Measurements from ENCODE around the gene SHD. TPM values are rescaled to one million over a fixed set of nuclear protein-coding genes. Genes with fewer than 3 reads are reported as not detected.

SHD gene
- total RNA-seq, 1 experiment from 2014 or later: 0.46 TPM

GRCh38 chr19:4288091-4288777 is 9.2 kb downstream of the SHD start:
- H3K4me1 ChIP-seq (ENCODE audit: control insufficient read depth, insufficient read depth, low read length): peaks cover 4% of the 10 kb centered on the region; the same call in 1 of the 2 replicates
- intact Hi-C loops (cut with micrococcal nuclease; ENCODE audit: unreplicated experiment): no loop called here
- TF ChIP-seq SIN3A (IDR thresholded peaks at IDR 0.05; ENCODE audit: borderline replicate concordance, insufficient read depth, low read depth, low read length) (no peak), TCF7L2 (IDR thresholded peaks at IDR 0.05; ENCODE audit: low read depth, low read length) (no peak), POLR2AphosphoS5 (IDR thresholded peaks at IDR 0.05; ENCODE audit: low read depth, low read length) (no peak), REST (IDR thresholded peaks at IDR 0.05; ENCODE audit: insufficient read depth in 1 of 2, low read depth in 2 of 2, low read length in 1 of 2) (no peak)
- TF ChIP-seq, protein P1, sequence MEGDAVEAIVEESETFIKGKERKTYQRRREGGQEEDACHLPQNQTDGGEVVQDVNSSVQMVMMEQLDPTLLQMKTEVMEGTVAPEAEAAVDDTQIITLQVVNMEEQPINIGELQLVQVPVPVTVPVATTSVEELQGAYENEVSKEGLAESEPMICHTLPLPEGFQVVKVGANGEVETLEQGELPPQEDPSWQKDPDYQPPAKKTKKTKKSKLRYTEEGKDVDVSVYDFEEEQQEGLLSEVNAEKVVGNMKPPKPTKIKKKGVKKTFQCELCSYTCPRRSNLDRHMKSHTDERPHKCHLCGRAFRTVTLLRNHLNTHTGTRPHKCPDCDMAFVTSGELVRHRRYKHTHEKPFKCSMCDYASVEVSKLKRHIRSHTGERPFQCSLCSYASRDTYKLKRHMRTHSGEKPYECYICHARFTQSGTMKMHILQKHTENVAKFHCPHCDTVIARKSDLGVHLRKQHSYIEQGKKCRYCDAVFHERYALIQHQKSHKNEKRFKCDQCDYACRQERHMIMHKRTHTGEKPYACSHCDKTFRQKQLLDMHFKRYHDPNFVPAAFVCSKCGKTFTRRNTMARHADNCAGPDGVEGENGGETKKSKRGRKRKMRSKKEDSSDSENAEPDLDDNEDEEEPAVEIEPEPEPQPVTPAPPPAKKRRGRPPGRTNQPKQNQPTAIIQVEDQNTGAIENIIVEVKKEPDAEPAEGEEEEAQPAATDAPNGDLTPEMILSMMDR (IDR thresholded peaks at IDR 0.05): no peak
- no peaks in the 10 kb centered on the region for H3K9me3 ChIP-seq (ENCODE audit: control insufficient read depth, insufficient read depth, low read depth, low read length)
- DNase-seq (ENCODE audit: low read depth, low spot score) (no peak), ATAC-seq (no peak)
- POLR2A ChIA-PET: no interaction called here
- H3K36me3 ChIP-seq (ENCODE audit: control insufficient read depth, insufficient read depth, low read length): no peaks in the 10 kb centered on the region
- H3K27me3 ChIP-seq (ENCODE audit: control insufficient read depth, insufficient read depth, low read length): no peaks in the 10 kb centered on the region
- CTCF ChIA-PET: interaction anchor here (0.6 kb wide), 1 partner anchor 307 kb away, joined by 5 read pairs; no protein-coding TSS in a partner anchor
- in situ Hi-C loops (cut with HindIII; ENCODE audit: low pct_unique_long_range_greater_than_20kb, low sequenced_read_pairs): no loop called here
- H3K27ac ChIP-seq (ENCODE audit: low read length): no peak overlapping the region
- H3K4me3 ChIP-seq (ENCODE audit: low read depth in 2 of 2, low read length in 2 of 2): no peak overlapping the region
- no TSS peak for BruUV-seq (replicated peaks)

DNA sequence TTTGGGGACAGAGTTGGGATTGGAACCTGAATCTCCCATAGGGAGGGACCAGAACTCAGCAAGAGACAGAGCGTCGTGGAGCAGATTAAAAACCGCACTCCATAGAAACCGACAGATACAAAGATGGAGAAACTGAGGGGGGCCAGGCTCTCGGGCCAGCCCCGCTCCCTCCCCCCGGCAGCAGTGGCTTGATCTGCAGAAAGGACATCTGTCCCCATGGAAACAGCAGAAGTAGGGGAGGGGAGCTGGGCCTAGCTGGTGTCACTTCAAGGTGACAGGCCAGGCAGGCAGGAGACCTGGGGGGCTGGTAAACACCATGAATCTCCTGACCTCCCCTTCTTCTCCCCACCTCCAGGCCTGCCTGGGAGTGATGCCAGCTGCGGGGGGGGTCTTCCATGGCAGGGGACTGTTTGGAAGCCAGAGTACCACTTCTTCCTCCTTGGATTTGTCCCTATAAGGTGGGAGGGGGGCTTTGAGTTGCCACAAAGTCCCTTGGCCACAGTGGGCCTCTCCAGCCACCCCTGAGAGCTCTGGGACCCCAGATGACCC is 12.2 kb downstream of the SHD start:
- ChIA-PET POLR2A (no interaction called here), CTCF (no interaction called here)
- DNase-seq (ENCODE audit: low read depth, low spot score) (no peak), ATAC-seq (no peak)
- Histone ChIP-seq H3K27me3 (ENCODE audit: control insufficient read depth, insufficient read depth, low read length) (no peaks in the 10 kb centered on the region), H3K4me1 (ENCODE audit: control insufficient read depth, insufficient read depth, low read length) (no peaks in the 10 kb centered on the region), H3K4me3 (ENCODE audit: low read depth in 2 of 2, low read length in 2 of 2) (no peak overlapping the region), H3K27ac (ENCODE audit: low read length) (no peak overlapping the region), H3K36me3 (ENCODE audit: control insufficient read depth, insufficient read depth, low read length) (no peaks in the 10 kb centered on the region), H3K9me3 (ENCODE audit: control insufficient read depth, insufficient read depth, low read depth, low read length) (no peaks in the 10 kb centered on the region)
- TF ChIP-seq SIN3A (IDR thresholded peaks at IDR 0.05; ENCODE audit: borderline replicate concordance, insufficient read depth, low read depth, low read length) (no peak), TCF7L2 (IDR thresholded peaks at IDR 0.05; ENCODE audit: low read depth, low read length) (no peak), POLR2AphosphoS5 (IDR thresholded peaks at IDR 0.05; ENCODE audit: low read depth, low read length) (no peak), REST (IDR thresholded peaks at IDR 0.05; ENCODE audit: insufficient read depth in 1 of 2, low read depth in 2 of 2, low read length in 1 of 2) (no peak)
- TF ChIP-seq, protein P1 (IDR thresholded peaks at IDR 0.05): no peak
- in situ Hi-C loops (cut with HindIII; ENCODE audit: low pct_unique_long_range_greater_than_20kb, low sequenced_read_pairs): no loop called here
- no TSS peak for BruUV-seq (replicated peaks)
- intact Hi-C loops (cut with micrococcal nuclease; ENCODE audit: unreplicated experiment): no loop called here
